H9 (cell line): ENCODE data around the gene CCDC27. TPM values are rescaled to one million over a fixed set of nuclear protein-coding genes. Genes with fewer than 3 reads are reported as not detected.

Source experiments
- DNase-seq: peaks from one replicate; pipeline ENCODE4 v3.0.0-alpha.2; 2017
- H2AFZ ChIP-seq: one replicate; pipeline ENCODE4 v1.6.1; 2013; ENCODE audit warnings: mild to moderate bottlenecking, low read length, control low read depth, moderate library complexity
- H2AK5ac ChIP-seq: 2 replicates; pipeline ENCODE4 v1.6.1; 2013; ENCODE audit warnings: low read length, control low read depth, mixed read lengths; ENCODE audit not compliant: insufficient read length
- H2BK120ac ChIP-seq: one replicate; pipeline ENCODE4 v1.6.1; 2013; ENCODE audit warnings: low read depth, mild to moderate bottlenecking, low read length, control low read depth, inconsistent platforms; ENCODE audit not compliant: poor library complexity, severe bottlenecking
- H2BK12ac ChIP-seq: 2 replicates; pipeline ENCODE4 v1.6.1; 2013; ENCODE audit warnings: low read length, control low read depth, mixed read lengths, low read depth; ENCODE audit not compliant: insufficient read length
- H2BK15ac ChIP-seq: 2 replicates; pipeline ENCODE4 v1.6.1; 2013; ENCODE audit warnings: low read depth, low read length, control low read depth
- H2BK20ac ChIP-seq: one replicate; pipeline ENCODE4 v1.6.1; 2013; ENCODE audit warnings: low read depth, mild to moderate bottlenecking, low read length, control low read depth, inconsistent platforms; ENCODE audit not compliant: poor library complexity, severe bottlenecking
- H2BK5ac ChIP-seq: 2 replicates; pipeline ENCODE4 v1.6.1; 2013; ENCODE audit warnings: low read length, control low read depth, mixed read lengths; ENCODE audit not compliant: insufficient read length
- H3K14ac ChIP-seq: 2 replicates; pipeline ENCODE4 v1.6.1; 2013; ENCODE audit warnings: low read length, control low read depth; ENCODE audit not compliant: insufficient read depth
- H3K18ac ChIP-seq: 2 replicates; pipeline ENCODE4 v1.6.1; 2013; ENCODE audit warnings: low read depth, mild to moderate bottlenecking, mixed read lengths, low read length, control low read depth; ENCODE audit not compliant: insufficient read length
- H3K23ac ChIP-seq: 2 replicates; pipeline ENCODE4 v1.6.1; 2013; ENCODE audit warnings: low read length, control low read depth, mixed read lengths, low read depth; ENCODE audit not compliant: insufficient read length
- H3K23me2 ChIP-seq: 2 replicates; pipeline ENCODE4 v1.6.1; 2013; ENCODE audit warnings: low read depth, mild to moderate bottlenecking, mixed read lengths, low read length, control low read depth; ENCODE audit not compliant: insufficient read length, poor library complexity, severe bottlenecking
- H3K27ac ChIP-seq: 2 replicates; pipeline ENCODE4 v1.5.1; 2013; ENCODE audit warnings: low read length, control low read depth, mixed read lengths, low read depth; ENCODE audit not compliant: insufficient read length
- H3K27me3 ChIP-seq: 2 replicates; pipeline ENCODE4 v1.6.1; 2013; ENCODE audit warnings: low read length, control low read depth, inconsistent platforms; ENCODE audit not compliant: insufficient read depth
- H3K4ac ChIP-seq: 2 replicates; pipeline ENCODE4 v1.6.1; 2013; ENCODE audit warnings: low read depth, mild to moderate bottlenecking, control low read depth, inconsistent platforms, low read length, moderate library complexity
- H3K4me1 ChIP-seq: 2 replicates; pipeline ENCODE4 v1.6.1; 2013; ENCODE audit warnings: low read length, control low read depth, inconsistent platforms; ENCODE audit not compliant: insufficient read depth
- H3K4me2 ChIP-seq: 2 replicates; pipeline ENCODE4 v1.6.1; 2013; ENCODE audit warnings: low read length, control low read depth, mixed read lengths; ENCODE audit not compliant: insufficient read length, insufficient read depth
- H3K56ac ChIP-seq: 2 replicates; pipeline ENCODE4 v1.6.1; 2013; ENCODE audit warnings: low read depth, mild to moderate bottlenecking, mixed read lengths, low read length, control low read depth; ENCODE audit not compliant: insufficient read length
- H3K79me1 ChIP-seq: 2 replicates; pipeline ENCODE4 v1.6.1; 2013; ENCODE audit warnings: low read depth, mild to moderate bottlenecking, moderate library complexity, low read length, control low read depth, inconsistent platforms; ENCODE audit not compliant: insufficient read depth, poor library complexity, severe bottlenecking
- H3K79me2 ChIP-seq: 2 replicates; pipeline ENCODE4 v1.6.1; 2013; ENCODE audit warnings: low read length, control low read depth, inconsistent platforms; ENCODE audit not compliant: insufficient read depth
- H3K9ac ChIP-seq: 2 replicates; pipeline ENCODE4 v1.6.1; 2013; ENCODE audit warnings: low read length, control low read depth, mixed read lengths; ENCODE audit not compliant: insufficient read length; ENCODE audit errors: extremely low read depth
- H3K9me3 ChIP-seq: one replicate; pipeline ENCODE4 v1.6.1; 2013; ENCODE audit warnings: low read depth, low read length, inconsistent platforms; ENCODE audit not compliant: control insufficient read depth
- H3T11ph ChIP-seq: one replicate; pipeline ENCODE4 v1.6.1; 2013; ENCODE audit warnings: mild to moderate bottlenecking, low read length, control low read depth, inconsistent platforms
- H4K20me1 ChIP-seq: one replicate; pipeline ENCODE4 v1.6.1; 2013; ENCODE audit not compliant: control insufficient read depth, insufficient read length, insufficient read depth
- H4K5ac ChIP-seq: 2 replicates; pipeline ENCODE4 v1.6.1; 2013; ENCODE audit warnings: low read depth, mild to moderate bottlenecking, mixed read lengths, low read length, control low read depth; ENCODE audit not compliant: insufficient read length
- H4K8ac ChIP-seq: replicated peaks from 2 replicates; pipeline ENCODE4 v1.6.1; 2013; ENCODE audit warnings: low read length, control low read depth, mixed read lengths, low read depth; ENCODE audit not compliant: insufficient read length
- H4K91ac ChIP-seq: 2 replicates; pipeline ENCODE4 v1.6.1; 2013; ENCODE audit warnings: low read depth, mild to moderate bottlenecking, moderate library complexity, mixed read lengths, low read length, control low read depth; ENCODE audit not compliant: insufficient read length
- H3K27ac Mint-ChIP-seq, 3 experiments: 2 replicates in 2 of 3; 3 replicates in 1 of 3; pipeline ENCODE4 v1.8.0; 2020 to 2021; ENCODE audit warnings: mixed read lengths in 3 of 3, mild to moderate bottlenecking in 1 of 3, moderate library complexity in 1 of 3
- H3K27me3 Mint-ChIP-seq: 2 replicates; pipeline ENCODE4 v1.8.0; 2021; ENCODE audit warnings: low read depth, mild to moderate bottlenecking, moderate library complexity, mixed read lengths
- H3K36me3 Mint-ChIP-seq, 3 experiments: 2 replicates in 2 of 3; 3 replicates in 1 of 3; pipeline ENCODE4 v1.8.0; 2020 to 2021; ENCODE audit warnings: low read depth in 3 of 3, mixed read lengths in 3 of 3; ENCODE audit not compliant: insufficient read depth in 1 of 3
- H3K4me1 Mint-ChIP-seq, 2 experiments: 2 replicates each; pipeline ENCODE4 v1.8.0; 2020; ENCODE audit warnings: mixed read lengths in 2 of 2
- H3K4me3 Mint-ChIP-seq, 2 experiments: 2 replicates in 1 of 2; 3 replicates in 1 of 2; pipeline ENCODE4 v1.8.0; 2020 to 2021; ENCODE audit warnings: mild to moderate bottlenecking in 2 of 2, mixed read lengths in 2 of 2, moderate library complexity in 1 of 2
- H3K9me3 Mint-ChIP-seq, 2 experiments: 2 replicates in 1 of 2; 3 replicates in 1 of 2; pipeline ENCODE4 v1.8.0; 2020; ENCODE audit warnings: mild to moderate bottlenecking in 2 of 2, mixed read lengths in 2 of 2, moderate library complexity in 1 of 2
- WGBS: extraction: QIAGEN DNeasy Blood & Tissue Kit; methylation state at CpG from one replicate; pipeline ENCODE4 v1.1.7; 2013; ENCODE audit warnings: missing lambda C conversion rate, low lambda C conversion rate, mixed read lengths; ENCODE audit not compliant: insufficient read length; ENCODE audit errors: extremely low coverage; 5-methylcytosine and 5-hydroxymethylcytosine counted together
- total RNA-seq: library from RNA; stranded (reverse); gene quantifications from 2 replicates; pipeline ENCODE4 v1.2.1, GENCODE V29; 2021
- TF ChIP-seq, protein P1 (sequence below): fragments of 200-600 bp; sonication (generic); conservative IDR thresholded peaks from 3 replicates; pipeline ENCODE4 v1.8.0; 2021; ENCODE audit warnings: antibody characterized with exemption, mild to moderate bottlenecking

CCDC27 gene
- total RNA-seq, 1 experiment from 2014 or later: not detected

DNA sequence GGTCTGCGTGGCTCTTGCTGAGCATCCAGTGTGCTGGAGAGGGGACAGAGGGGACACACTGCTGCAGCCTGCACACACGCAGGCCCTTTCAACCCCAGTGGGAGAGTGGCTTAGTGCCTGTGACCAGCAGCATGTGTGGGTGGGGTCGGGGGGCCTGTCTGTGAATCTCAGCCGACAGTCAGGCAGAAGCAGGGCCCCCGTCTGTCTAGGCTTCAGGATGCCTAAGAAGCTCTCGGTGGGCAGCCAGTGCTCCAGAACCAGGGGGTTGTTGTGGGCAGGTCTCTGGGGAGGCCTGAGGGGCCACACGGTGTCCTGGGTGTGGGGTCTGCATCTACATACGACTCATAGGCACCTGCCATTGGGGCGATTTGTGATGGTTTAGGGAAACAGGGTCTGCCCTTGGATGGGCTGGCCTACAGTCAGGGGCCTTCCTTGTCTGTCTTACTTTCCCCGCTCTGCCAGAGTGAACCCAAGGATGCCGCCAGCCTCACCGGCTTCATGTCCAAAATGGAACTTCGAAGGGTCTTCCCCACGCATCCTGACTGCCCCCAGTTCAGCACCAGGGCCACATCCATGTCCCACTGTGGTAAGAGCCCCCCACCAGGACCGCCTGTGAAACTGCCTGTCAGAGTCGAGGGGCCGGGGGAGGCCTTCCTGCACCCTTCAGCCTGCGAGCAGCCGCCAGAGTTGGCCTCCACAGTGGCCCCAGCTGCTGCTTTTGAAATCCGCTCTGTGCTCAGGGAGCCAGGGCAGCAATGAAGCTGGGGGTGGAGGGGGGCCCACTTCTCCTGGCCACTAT lies 1.6 kb downstream of the CCDC27 start:
- no peaks in the 10 kb centered on the region for H3K9me3 ChIP-seq
- H3K4me1 ChIP-seq: no peaks in the 10 kb centered on the region
- Mint-ChIP-seq H3K4me1 (no peaks in the 10 kb centered on the region), H3K27me3 (peaks cover 44% of the 10 kb centered on the region), H3K36me3 (no peaks in the 10 kb centered on the region), H3K9me3 (no peaks in the 10 kb centered on the region; a peak in 1 of 5 replicates), H3K27ac (no peak overlapping the region), H3K4me3 (no peak overlapping the region)
- no peak overlapping the region for H3K4ac ChIP-seq
- H3K23ac ChIP-seq: no peak overlapping the region
- no peak overlapping the region for H4K8ac ChIP-seq
- no peaks in the 10 kb centered on the region for H3K79me2 ChIP-seq
- H3K79me1 ChIP-seq: no peaks in the 10 kb centered on the region
- H2BK5ac ChIP-seq: no peak overlapping the region
- TF ChIP-seq, protein P1, sequence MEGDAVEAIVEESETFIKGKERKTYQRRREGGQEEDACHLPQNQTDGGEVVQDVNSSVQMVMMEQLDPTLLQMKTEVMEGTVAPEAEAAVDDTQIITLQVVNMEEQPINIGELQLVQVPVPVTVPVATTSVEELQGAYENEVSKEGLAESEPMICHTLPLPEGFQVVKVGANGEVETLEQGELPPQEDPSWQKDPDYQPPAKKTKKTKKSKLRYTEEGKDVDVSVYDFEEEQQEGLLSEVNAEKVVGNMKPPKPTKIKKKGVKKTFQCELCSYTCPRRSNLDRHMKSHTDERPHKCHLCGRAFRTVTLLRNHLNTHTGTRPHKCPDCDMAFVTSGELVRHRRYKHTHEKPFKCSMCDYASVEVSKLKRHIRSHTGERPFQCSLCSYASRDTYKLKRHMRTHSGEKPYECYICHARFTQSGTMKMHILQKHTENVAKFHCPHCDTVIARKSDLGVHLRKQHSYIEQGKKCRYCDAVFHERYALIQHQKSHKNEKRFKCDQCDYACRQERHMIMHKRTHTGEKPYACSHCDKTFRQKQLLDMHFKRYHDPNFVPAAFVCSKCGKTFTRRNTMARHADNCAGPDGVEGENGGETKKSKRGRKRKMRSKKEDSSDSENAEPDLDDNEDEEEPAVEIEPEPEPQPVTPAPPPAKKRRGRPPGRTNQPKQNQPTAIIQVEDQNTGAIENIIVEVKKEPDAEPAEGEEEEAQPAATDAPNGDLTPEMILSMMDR: no peak
- no peak for DNase-seq
- H2AK5ac ChIP-seq: no peak overlapping the region
- H3K18ac ChIP-seq: no peak overlapping the region
- no peak overlapping the region for H3K56ac ChIP-seq
- H3K23me2 ChIP-seq: no peaks in the 10 kb centered on the region
- no peak overlapping the region for H2BK20ac ChIP-seq
- H4K20me1 ChIP-seq: no peaks in the 10 kb centered on the region
- H3K14ac ChIP-seq: no peak overlapping the region; the same call in 1 of the 2 replicates
- no peak overlapping the region for H3K27ac ChIP-seq
- no peak overlapping the region for H4K5ac ChIP-seq
- no peak overlapping the region for H2BK120ac ChIP-seq
- no peak overlapping the region for H2AFZ ChIP-seq
- H3T11ph ChIP-seq: no peak overlapping the region
- H3K9ac ChIP-seq: no peak overlapping the region
- no peak overlapping the region for H2BK12ac ChIP-seq
- no peak overlapping the region for H3K4me2 ChIP-seq
- no peak overlapping the region for H4K91ac ChIP-seq
- no CpG with 5 or more reads among the region's 20 CpGs for WGBS
- H3K27me3 ChIP-seq: no peaks in the 10 kb centered on the region; the same call in 1 of the 2 replicates
- no peak overlapping the region; the same call in 1 of the 2 replicates for H2BK15ac ChIP-seq
